ENCODE data around the gene CYSLTR2. TPM values are rescaled to one million over a fixed set of nuclear protein-coding genes. Genes with fewer than 3 reads are reported as not detected.

CYSLTR2 gene
- total RNA-seq, 1 donor from 2014 or later, result 0.64 TPM

DNA sequence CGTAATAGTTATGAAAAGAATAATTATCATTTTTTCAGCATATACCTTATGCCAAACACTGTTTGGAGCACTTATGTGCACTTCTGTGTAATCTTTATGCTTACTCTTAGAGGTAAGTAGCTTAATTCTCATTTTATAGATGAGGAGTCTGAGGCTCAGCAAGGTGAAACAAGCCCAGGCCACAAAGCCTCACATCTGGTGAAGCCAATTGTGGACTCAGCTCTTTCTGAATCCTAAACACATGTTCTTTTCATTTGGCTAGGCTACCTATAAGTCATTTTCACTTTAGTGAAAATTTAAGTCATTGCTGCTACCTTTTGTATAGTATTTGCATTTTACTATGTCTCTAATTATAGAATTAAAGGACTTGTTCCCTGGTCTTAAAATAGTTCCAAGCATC, 84.0 kb downstream of the CYSLTR2 start:
- DNase-seq (ENCODE audit: low spot score), result no peak

DNA sequence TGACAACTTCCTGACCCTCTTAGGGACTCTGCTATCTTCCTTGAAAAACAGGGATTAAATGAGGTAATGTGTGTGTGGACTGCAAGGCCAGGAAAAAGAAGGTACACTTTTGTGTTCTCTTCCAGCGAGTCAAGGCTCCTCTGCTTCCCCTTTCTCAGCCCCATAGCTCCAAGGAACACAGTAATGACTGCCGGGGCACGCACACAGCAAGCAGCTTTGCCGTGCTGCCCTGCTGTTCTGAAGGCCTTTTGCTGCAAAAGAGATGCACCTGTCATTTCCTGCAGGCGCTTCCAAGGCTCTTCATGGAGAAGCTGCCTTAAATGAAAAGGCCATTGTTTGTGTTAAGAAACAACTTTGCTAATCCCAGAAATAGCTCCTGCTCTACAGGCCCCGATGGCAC, 84.6 kb downstream of the CYSLTR2 start:
- no peak for DNase-seq (ENCODE audit: low spot score)

DNA sequence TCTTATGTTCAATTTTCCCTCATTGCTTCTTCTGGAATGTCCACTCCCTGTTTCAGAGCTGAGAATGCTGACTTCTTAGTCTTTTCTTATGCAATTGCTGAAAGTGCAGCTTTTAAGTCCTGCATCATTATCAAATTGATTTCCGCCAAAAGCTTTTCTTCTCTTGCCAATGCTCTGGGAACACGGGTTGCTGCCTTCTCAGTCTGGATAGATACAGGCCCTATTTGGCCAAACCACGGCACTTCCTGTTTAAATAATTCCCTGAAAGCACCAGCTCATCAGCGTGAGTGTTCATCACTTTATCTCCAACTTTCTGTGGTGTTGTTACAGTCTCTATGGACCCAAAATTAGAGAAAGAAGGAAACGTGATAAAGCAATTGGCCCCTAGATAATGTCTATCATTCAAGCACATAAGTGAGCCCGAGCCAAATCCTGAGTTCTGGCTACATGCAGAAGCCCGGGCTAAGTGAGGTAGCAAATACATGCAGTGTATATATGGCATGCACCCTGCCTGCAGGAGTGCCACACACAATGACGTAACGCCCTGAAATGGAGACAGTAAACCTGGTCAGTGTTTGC, 85.7 kb downstream of the CYSLTR2 start:
- DNase-seq (ENCODE audit: low spot score), result no peak

DNA sequence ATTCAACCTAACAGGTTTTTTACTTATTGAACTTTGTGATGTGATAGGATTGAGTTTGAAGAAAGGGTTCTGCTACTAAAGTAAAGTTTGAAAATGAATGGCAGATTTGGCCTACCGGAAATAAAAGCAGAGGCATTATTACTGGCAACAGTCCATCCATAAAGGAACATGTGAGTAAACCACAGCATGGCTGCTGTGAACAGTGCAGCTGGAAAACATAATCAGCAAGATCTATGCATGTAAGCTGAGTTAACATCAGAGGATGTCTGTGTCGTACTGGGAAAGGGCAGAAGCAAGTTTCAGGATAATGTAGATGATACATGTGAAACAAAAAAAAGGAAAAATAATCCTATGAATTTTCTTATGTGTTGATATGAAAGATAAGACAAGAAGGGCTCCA, 87.6 kb downstream of the CYSLTR2 start:
- no peak for DNase-seq (ENCODE audit: low spot score)

- no peak for DNase-seq (ENCODE audit: low spot score)
Observed at GRCh38 chr13:48746821-48747220, 93.1 kb downstream of the CYSLTR2 start.

DNA sequence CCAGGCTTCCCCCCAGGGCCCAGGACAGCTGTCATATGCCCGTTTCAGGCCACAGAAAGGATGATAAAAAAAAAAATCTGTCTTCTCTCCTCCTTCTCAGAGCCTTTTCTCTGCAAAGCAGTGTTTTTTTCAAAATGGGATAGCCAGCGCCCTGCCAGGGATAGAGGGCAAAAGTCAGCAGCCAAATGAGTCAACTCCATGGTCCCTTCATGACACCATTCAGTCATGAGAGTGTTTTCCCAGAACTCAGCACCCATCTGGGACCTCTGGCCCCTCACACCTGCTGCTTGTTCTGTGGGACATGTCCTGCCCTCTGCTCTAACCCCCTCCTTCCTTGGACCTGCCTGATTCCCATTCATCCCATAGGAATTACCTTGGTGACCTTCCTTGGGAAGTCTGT, 95.0 kb downstream of the CYSLTR2 start:
- DNase-seq (ENCODE audit: low spot score), result no peak

- DNase-seq (ENCODE audit: low spot score), result no peak
Observed at GRCh38 chr13:48749144-48749543, 95.4 kb downstream of the CYSLTR2 start.

DNA sequence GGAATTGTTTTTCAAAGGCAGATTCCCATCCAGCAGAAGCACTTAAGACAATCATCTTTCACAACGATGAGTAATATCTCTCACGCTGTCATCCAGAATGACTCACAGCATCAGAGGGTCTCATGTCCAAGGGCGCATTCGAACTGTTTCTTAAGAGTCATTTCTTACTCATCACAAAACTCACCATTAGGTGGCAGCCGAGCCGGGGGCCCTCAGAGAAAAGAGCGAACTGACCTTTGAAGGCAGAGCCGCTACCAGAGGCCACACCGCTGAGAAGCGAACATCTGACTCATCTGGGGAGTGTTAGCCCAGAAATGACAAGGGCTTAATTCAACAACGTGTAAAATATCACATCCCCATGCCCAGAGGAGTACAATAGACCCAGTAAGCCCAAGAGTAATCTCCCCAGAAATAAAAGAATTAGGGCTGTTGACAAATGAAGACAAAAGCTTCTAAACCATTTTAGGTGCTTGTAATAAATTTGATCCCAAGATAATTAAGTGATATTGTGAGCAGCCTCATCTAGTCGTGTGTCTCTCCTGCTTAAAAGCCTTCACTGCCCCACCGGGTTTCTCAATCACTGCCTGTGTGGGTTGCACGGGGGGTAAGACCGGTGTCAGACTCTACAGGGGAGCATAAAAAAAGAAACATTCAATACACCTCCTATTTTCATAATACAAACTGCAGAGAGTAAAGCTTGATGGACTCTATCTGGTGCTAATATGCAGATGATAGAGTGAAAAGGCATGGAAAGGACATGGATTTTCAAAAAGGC, 96.2 kb downstream of the CYSLTR2 start:
- no peak for DNase-seq (ENCODE audit: low spot score)

- DNase-seq (ENCODE audit: low spot score), result no peak
Observed at GRCh38 chr13:48750588-48751383, 97.1 kb downstream of the CYSLTR2 start.

DNA sequence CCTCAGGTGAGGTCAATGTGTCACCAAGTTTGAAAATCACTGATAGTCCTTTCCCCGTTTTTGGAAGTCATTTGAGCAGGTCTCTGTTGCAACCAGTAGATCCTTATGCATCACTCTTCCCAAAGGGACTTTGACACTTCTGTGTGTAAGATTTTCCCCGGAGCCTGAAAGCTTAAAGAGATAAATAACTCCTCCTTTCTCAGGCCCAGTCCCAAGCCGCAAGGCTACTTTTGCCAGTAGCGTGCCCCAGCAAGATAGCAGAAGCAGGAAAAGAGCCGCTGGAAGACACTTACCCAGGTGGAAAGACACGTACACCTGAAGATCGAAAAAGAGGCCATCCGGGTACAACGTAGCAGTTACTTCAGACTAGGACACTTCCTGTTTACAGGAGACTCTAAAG, 106.9 kb downstream of the CYSLTR2 start:
- DNase-seq (ENCODE audit: low spot score), result no peak

Other genes starting within 250 kb of the CYSLTR2 start
- gene LPAR6, start 240.8 kb upstream of the CYSLTR2 start, total RNA-seq, result 36.6 TPM
- 11.8 TPM for gene RCBTB2, start 120.8 kb upstream of the CYSLTR2 start, total RNA-seq